Astrocyte (in vitro differentiated cells and primary cell): ENCODE results near the gene ESPL1.

Experiments used
- CTCF ChIP-seq: IDR thresholded peaks from 2 replicates; pipeline ENCODE4 v1.5.1; 2011; ENCODE audit warnings: low read depth, mild to moderate bottlenecking, inconsistent platforms, low read length, moderate library complexity; ENCODE audit not compliant: insufficient read depth
- EZH2 ChIP-seq: IDR thresholded peaks from 2 replicates; pipeline ENCODE4 v1.6.1; 2012; ENCODE audit warnings: mild to moderate bottlenecking, low read length, inconsistent platforms; ENCODE audit not compliant: insufficient read depth

GRCh38 chr12:53279283-53279869, 11.3 kb downstream of the ESPL1 start:
- no peak for TF ChIP-seq CTCF
- no peak for TF ChIP-seq EZH2
